Esophagus squamous epithelium (tissue), 4 donors: Measurements from ENCODE around the gene MAP3K5.

Experiments used
- POLR2A ChIP-seq, 4 donors: fragments of 450-650 bp; IDR thresholded peaks; one replicate each; pipeline ENCODE4 v1.6.1; 2017; ENCODE audit warnings: antibody characterized with exemption in 4 of 4, mild to moderate bottlenecking in 4 of 4, moderate library complexity in 3 of 4
- TF ChIP-seq, protein P1 (sequence below), 6 experiments: fragments of 450-650 bp in 4 of 6; fragments of 200-600 bp in 2 of 6; sonication (generic) in 2 of 6; IDR thresholded peaks; one replicate each; pipeline ENCODE4 v1.5.1; 2016 to 2019; ENCODE audit warnings: antibody characterized with exemption in 6 of 6, mild to moderate bottlenecking in 4 of 6, moderate library complexity in 4 of 6

DNA sequence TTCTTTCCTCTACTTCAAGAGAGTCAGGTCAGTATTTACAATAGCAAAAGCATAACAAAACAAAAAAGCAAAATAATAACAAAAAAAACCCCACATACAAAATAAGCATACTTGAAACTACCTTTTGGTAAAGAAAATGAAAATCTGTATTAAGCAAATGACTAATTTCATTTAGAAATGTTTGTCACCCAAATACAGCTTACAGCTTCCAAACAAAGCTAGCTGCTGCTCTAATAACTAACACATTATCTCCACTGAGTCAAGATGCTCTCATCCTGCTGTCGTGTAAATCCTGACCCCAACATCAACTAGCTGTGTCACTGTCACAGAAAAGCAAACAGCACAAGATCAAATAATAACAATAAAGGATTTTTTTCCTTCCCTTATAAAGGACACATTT, 263.8 kb downstream of the MAP3K5 start:
- TF ChIP-seq, protein P1, sequence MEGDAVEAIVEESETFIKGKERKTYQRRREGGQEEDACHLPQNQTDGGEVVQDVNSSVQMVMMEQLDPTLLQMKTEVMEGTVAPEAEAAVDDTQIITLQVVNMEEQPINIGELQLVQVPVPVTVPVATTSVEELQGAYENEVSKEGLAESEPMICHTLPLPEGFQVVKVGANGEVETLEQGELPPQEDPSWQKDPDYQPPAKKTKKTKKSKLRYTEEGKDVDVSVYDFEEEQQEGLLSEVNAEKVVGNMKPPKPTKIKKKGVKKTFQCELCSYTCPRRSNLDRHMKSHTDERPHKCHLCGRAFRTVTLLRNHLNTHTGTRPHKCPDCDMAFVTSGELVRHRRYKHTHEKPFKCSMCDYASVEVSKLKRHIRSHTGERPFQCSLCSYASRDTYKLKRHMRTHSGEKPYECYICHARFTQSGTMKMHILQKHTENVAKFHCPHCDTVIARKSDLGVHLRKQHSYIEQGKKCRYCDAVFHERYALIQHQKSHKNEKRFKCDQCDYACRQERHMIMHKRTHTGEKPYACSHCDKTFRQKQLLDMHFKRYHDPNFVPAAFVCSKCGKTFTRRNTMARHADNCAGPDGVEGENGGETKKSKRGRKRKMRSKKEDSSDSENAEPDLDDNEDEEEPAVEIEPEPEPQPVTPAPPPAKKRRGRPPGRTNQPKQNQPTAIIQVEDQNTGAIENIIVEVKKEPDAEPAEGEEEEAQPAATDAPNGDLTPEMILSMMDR (IDR thresholded peaks at IDR 0.05) = no peak
- no peak for TF ChIP-seq POLR2A (IDR thresholded peaks at IDR 0.05)
